HCT116 (cell line): Measurements from ENCODE around the gene AHRR. TPM values are rescaled to one million over a fixed set of nuclear protein-coding genes. Genes with fewer than 3 reads are reported as not detected.

Experiments used
- ATAC-seq: fragments of 200-7000 bp; cut with Tn5 transposase; 2 replicates; pipeline ENCODE4 v1.9.1; 2020; ENCODE audit warnings: mild to moderate bottlenecking, moderate library complexity
- BruUV-seq: library from RNA; stranded (reverse); fragments of 400-500 nt; replicated peaks from 2 replicates; lab custom pipeline; 2021; lab: Mats Ljungman, UMichigan
- CTCF ChIA-PET: fragments of 300-600 bp; sonication (Branson Sonifier 250); formaldehyde crosslinking; loops from one replicate; lab custom pipeline; 2021; ENCODE audit warnings: antibody characterized with exemption; lab: Charles Lee
- POLR2A ChIA-PET: fragments of 300-600, 350-600 bp; sonication (Branson Sonifier 250); formaldehyde crosslinking; loops from one replicate; lab custom pipeline; 2021; ENCODE audit warnings: antibody characterized with exemption; lab: Charles Lee
- RAD21 ChIA-PET, 2 experiments: fragments of 300-600 bp; sonication (Branson Sonifier 250); formaldehyde crosslinking; loops; one replicate each; lab custom pipeline; 2023; ENCODE audit warnings: low total read pairs in 2 of 2; ENCODE audit not compliant: uncharacterized antibody in 2 of 2, unreplicated experiment in 2 of 2, low non-redundant PET in 1 of 2; lab: Charles Lee
- DNase-seq: peaks from one replicate; pipeline ENCODE4 v3.0.0-alpha.2; 2010; ENCODE audit warnings: low read depth, low spot score
- H2AFZ ChIP-seq: fragments of 200-600 bp; shearing (Covaris generic), sonication (generic); 2 replicates; pipeline ENCODE4 v1.6.1; 2017; ENCODE audit warnings: low read depth, mixed run types, mixed read lengths, antibody characterized with exemption, low read length; ENCODE audit not compliant: poor library complexity, severe bottlenecking
- H3K27ac ChIP-seq: 2 replicates; pipeline ENCODE4 v1.5.1; 2012; ENCODE audit warnings: low read depth, low read length
- H3K27me3 ChIP-seq: fragments of 200-600 bp; sonication (generic); 2 replicates; pipeline ENCODE4 v1.6.1; 2016; ENCODE audit warnings: mixed run types, low read length, mixed read lengths; ENCODE audit not compliant: insufficient read depth
- H3K36me3 ChIP-seq, 2 experiments: fragments of 200-500 bp in 1 of 2; fragments of 200-600 bp in 1 of 2; sonication (Bioruptor generic) in 1 of 2; sonication (generic) in 1 of 2; 2 replicates each; pipeline versions ENCODE4 v1.5.1 to v1.6.1; 2014 to 2016; ENCODE audit warnings: low read length in 2 of 2, inconsistent platforms in 1 of 2, mixed read lengths in 1 of 2, mixed run types in 1 of 2; ENCODE audit not compliant: insufficient read depth in 2 of 2, control insufficient read depth in 1 of 2
- H3K4me1 ChIP-seq, 2 experiments: fragments of 200-600 bp in 1 of 2; sonication (generic) in 1 of 2; 2 replicates each; pipeline versions ENCODE4 v1.5.1 to v1.6.1; 2012 to 2017; ENCODE audit warnings: low read length in 2 of 2, inconsistent platforms in 1 of 2, mild to moderate bottlenecking in 1 of 2, mixed read lengths in 1 of 2, mixed run types in 1 of 2, moderate library complexity in 1 of 2; ENCODE audit not compliant: insufficient read depth in 2 of 2, control insufficient read depth in 1 of 2
- H3K4me2 ChIP-seq: fragments of 200-600 bp; sonication (generic); 2 replicates; pipeline ENCODE4 v1.6.1; 2017; ENCODE audit warnings: mixed run types, low read length, mixed read lengths
- H3K4me3 ChIP-seq, 2 experiments: fragments of 200-600 bp in 1 of 2; sonication (generic) in 1 of 2; replicated peaks in 1 of 2; 2 replicates each; pipeline ENCODE4 v1.5.1; 2011 to 2016; ENCODE audit warnings: low read length in 2 of 2, control low read depth in 1 of 2, low read depth in 1 of 2, mild to moderate bottlenecking in 1 of 2, mixed read lengths in 1 of 2, mixed run types in 1 of 2
- H3K79me2 ChIP-seq: fragments of 200-600 bp; sonication (generic); 2 replicates; pipeline ENCODE4 v1.6.1; 2017; ENCODE audit warnings: mild to moderate bottlenecking, mixed run types, low read length, moderate library complexity, mixed read lengths; ENCODE audit not compliant: insufficient read depth
- H3K9ac ChIP-seq: fragments of 200-600 bp; sonication (generic); 2 replicates; pipeline ENCODE4 v1.6.1; 2016; ENCODE audit warnings: low read length, mixed read lengths
- H3K9me2 ChIP-seq: fragments of 200-600 bp; sonication (generic), shearing (Covaris generic); 2 replicates; pipeline ENCODE4 v1.6.1; 2017; ENCODE audit warnings: mixed run types, mild to moderate bottlenecking, moderate library complexity; ENCODE audit not compliant: insufficient read depth
- H3K9me3 ChIP-seq, 2 experiments: fragments of 200-500 bp in 1 of 2; fragments of 200-600 bp in 1 of 2; sonication (Bioruptor generic) in 1 of 2; sonication (generic) in 1 of 2; 2 replicates each; pipeline ENCODE4 v1.6.1; 2014 to 2017; ENCODE audit warnings: low read length in 2 of 2, mixed read lengths in 2 of 2, inconsistent platforms in 1 of 2, low read depth in 1 of 2, mild to moderate bottlenecking in 1 of 2, mixed run types in 1 of 2, moderate library complexity in 1 of 2; ENCODE audit not compliant: control insufficient read depth in 1 of 2, insufficient read depth in 1 of 2
- H4K20me1 ChIP-seq: fragments of 200-600 bp; sonication (generic), shearing (Covaris generic); 2 replicates; pipeline ENCODE4 v1.6.1; 2017; ENCODE audit warnings: mixed run types, mild to moderate bottlenecking, moderate library complexity; ENCODE audit not compliant: insufficient read depth
- CBX3 ChIP-seq: IDR thresholded peaks from 2 replicates; pipeline ENCODE4 v1.6.1; 2012; ENCODE audit warnings: low read depth
- CEBPB ChIP-seq: IDR thresholded peaks from 2 replicates; pipeline ENCODE4 v1.6.1; 2012; ENCODE audit warnings: low read depth
- ELF1 ChIP-seq: IDR thresholded peaks from 2 replicates; pipeline ENCODE4 v1.6.1; 2012; ENCODE audit warnings: low read depth, borderline replicate concordance
- EZH2phosphoT487 ChIP-seq: fragments of 200-600 bp; IDR thresholded peaks from 2 replicates; pipeline ENCODE4 v1.6.1; 2018; ENCODE audit warnings: antibody characterized with exemption, borderline replicate concordance
- POLR2A ChIP-seq: IDR thresholded peaks from 2 replicates; pipeline ENCODE4 v1.7.0; 2011; ENCODE audit warnings: borderline replicate concordance; ENCODE audit not compliant: insufficient read depth, insufficient read length; ENCODE audit errors: extremely low read depth
- POLR2AphosphoS5 ChIP-seq: IDR thresholded peaks from 2 replicates; pipeline ENCODE4 v1.6.1; 2011; ENCODE audit warnings: mild to moderate bottlenecking, low read depth, low read length, moderate library complexity
- RAD21 ChIP-seq: IDR thresholded peaks from 2 replicates; pipeline ENCODE4 v1.6.1; 2012; ENCODE audit warnings: low read depth, mild to moderate bottlenecking
- REST ChIP-seq: IDR thresholded peaks from 2 replicates; pipeline ENCODE4 v1.6.1; 2012; ENCODE audit warnings: low read depth
- SP1 ChIP-seq: IDR thresholded peaks from 2 replicates; pipeline ENCODE4 v1.6.1; 2012; ENCODE audit warnings: low read depth
- ZBTB33 ChIP-seq: IDR thresholded peaks from 2 replicates; pipeline ENCODE4 v1.6.1; 2011; ENCODE audit warnings: mild to moderate bottlenecking, low read length, moderate library complexity; ENCODE audit not compliant: insufficient replicate concordance; ENCODE audit errors: extremely low read depth
- ZNF274 ChIP-seq: fragments of 200-500 bp; sonication (Bioruptor generic); IDR thresholded peaks from 2 replicates; pipeline ENCODE4 v1.6.1; 2014; ENCODE audit warnings: mild to moderate bottlenecking, low read depth, low read length, inconsistent platforms
- intact Hi-C: fragments of 100-400 bp; cut with micrococcal nuclease; formaldehyde crosslinking; loops from 2 replicates; pipeline ENCODE4 v1.10.0; 2022
- total RNA-seq: library from RNA; stranded (reverse); gene quantifications from one replicate; pipeline ENCODE4 v1.2.1, GENCODE V29; 2021; ENCODE audit not compliant: unreplicated experiment
- TF ChIP-seq, protein P1 (sequence below), 3 experiments: fragments of 200-600 bp in 1 of 3; sonication (generic) in 1 of 3; IDR thresholded peaks in 2 of 3; conservative IDR thresholded peaks in 1 of 3; 2 replicates each; pipeline ENCODE4 v1.5.1; 2012 to 2017; ENCODE audit warnings: low read depth in 2 of 3, low read length in 2 of 3, antibody characterized with exemption in 1 of 3, borderline replicate concordance in 1 of 3, control low read depth in 1 of 3, mild to moderate bottlenecking in 1 of 3, mixed read lengths in 1 of 3, mixed run types in 1 of 3, moderate library complexity in 1 of 3; ENCODE audit not compliant: insufficient read depth in 1 of 3
- TF ChIP-seq, protein P2 (sequence below): IDR thresholded peaks from 2 replicates; pipeline ENCODE4 v1.6.1; 2012

The AHRR gene
- total RNA-seq, 1 experiment from 2014 or later: 12.7 TPM

- Histone ChIP-seq H3K36me3 (no peaks in the 10 kb centered on the region), H3K4me1 (peaks cover 0 to 16% of the 10 kb centered on the region in 2 experiments; a peak in 2 of 4 replicates), H2AFZ (no peak overlapping the region), H3K27me3 (no peaks in the 10 kb centered on the region), H3K27ac (no peak overlapping the region), H3K4me2 (no peak overlapping the region), H3K4me3 (no peak overlapping the region), H3K9me3 (no peaks in the 10 kb centered on the region), H3K9ac (no peak overlapping the region), H4K20me1 (no peaks in the 10 kb centered on the region), H3K79me2 (no peaks in the 10 kb centered on the region; the same call in 1 of the 2 replicates), H3K9me2 (no peaks in the 10 kb centered on the region)
- CTCF ChIA-PET: no interaction called here
- no TSS peak for BruUV-seq
- POLR2A ChIA-PET: no interaction called here
- RAD21 ChIA-PET: no interaction called here
- ATAC-seq (no peak), DNase-seq (no peak)
- intact Hi-C loops: no loop called here
- TF ChIP-seq, protein P1, sequence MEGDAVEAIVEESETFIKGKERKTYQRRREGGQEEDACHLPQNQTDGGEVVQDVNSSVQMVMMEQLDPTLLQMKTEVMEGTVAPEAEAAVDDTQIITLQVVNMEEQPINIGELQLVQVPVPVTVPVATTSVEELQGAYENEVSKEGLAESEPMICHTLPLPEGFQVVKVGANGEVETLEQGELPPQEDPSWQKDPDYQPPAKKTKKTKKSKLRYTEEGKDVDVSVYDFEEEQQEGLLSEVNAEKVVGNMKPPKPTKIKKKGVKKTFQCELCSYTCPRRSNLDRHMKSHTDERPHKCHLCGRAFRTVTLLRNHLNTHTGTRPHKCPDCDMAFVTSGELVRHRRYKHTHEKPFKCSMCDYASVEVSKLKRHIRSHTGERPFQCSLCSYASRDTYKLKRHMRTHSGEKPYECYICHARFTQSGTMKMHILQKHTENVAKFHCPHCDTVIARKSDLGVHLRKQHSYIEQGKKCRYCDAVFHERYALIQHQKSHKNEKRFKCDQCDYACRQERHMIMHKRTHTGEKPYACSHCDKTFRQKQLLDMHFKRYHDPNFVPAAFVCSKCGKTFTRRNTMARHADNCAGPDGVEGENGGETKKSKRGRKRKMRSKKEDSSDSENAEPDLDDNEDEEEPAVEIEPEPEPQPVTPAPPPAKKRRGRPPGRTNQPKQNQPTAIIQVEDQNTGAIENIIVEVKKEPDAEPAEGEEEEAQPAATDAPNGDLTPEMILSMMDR (IDR thresholded peaks at IDR 0.05 in 2 of 3, conservative IDR thresholded peaks at IDR 0.05 in 1 of 3; ENCODE audit: borderline replicate concordance in 1 of 3, insufficient read depth in 1 of 3, low read depth in 2 of 3, low read length in 2 of 3): no peak
- TF ChIP-seq SP1 (no peak), CBX3 (no peak), POLR2AphosphoS5 (no peak), CEBPB (no peak), POLR2A (no peak), EZH2phosphoT487 (no peak), RAD21 (no peak), ELF1 (no peak), ZBTB33 (no peak), ZNF274 (no peak), REST (no peak)
- TF ChIP-seq, protein P2, sequence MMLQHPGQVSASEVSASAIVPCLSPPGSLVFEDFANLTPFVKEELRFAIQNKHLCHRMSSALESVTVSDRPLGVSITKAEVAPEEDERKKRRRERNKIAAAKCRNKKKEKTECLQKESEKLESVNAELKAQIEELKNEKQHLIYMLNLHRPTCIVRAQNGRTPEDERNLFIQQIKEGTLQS: no peak
These were observed 156.4 kb downstream of the AHRR start for GRCh38 chr5:477871-478270.
